Suprapubic skin (tissue), 4 donors: Measurements from ENCODE around the gene FKBP15. TPM values are rescaled to one million over a fixed set of nuclear protein-coding genes. Genes with fewer than 3 reads are reported as not detected.

Source experiments
- DNase-seq, 2 donors: peaks; one replicate each; pipeline ENCODE4 v3.0.0-alpha.2; 2019; ENCODE audit warnings: low spot score in 2 of 2
- H3K27ac ChIP-seq: fragments of 200-600 bp; sonication (generic); one replicate; pipeline ENCODE4 v1.5.1; 2019
- H3K27me3 ChIP-seq: fragments of 200-600 bp; sonication (generic); one replicate; pipeline ENCODE4 v1.5.1; 2019
- H3K36me3 ChIP-seq: fragments of 200-600 bp; sonication (generic); one replicate; pipeline ENCODE4 v1.5.1; 2019
- H3K4me1 ChIP-seq: fragments of 200-600 bp; sonication (generic); one replicate; pipeline ENCODE4 v1.5.1; 2019
- H3K4me3 ChIP-seq: fragments of 200-600 bp; sonication (generic); one replicate; pipeline ENCODE4 v1.5.1; 2019; ENCODE audit warnings: mild to moderate bottlenecking
- H3K9me3 ChIP-seq: fragments of 200-600 bp; sonication (generic); one replicate; pipeline ENCODE4 v1.5.1; 2019
- EP300 ChIP-seq: sonication (generic); formaldehyde crosslinking; IDR thresholded peaks from one replicate; pipeline ENCODE4 v1.6.1; 2017; ENCODE audit warnings: antibody characterized with exemption
- POLR2A ChIP-seq, 2 donors: fragments of 450-650 bp; IDR thresholded peaks; one replicate each; pipeline ENCODE4 v1.6.1; 2017; ENCODE audit warnings: antibody characterized with exemption in 2 of 2, mild to moderate bottlenecking in 2 of 2, moderate library complexity in 2 of 2
- POLR2AphosphoS5 ChIP-seq, 3 donors: sonication (generic); formaldehyde crosslinking; IDR thresholded peaks; one replicate each; pipeline ENCODE4 v1.6.1; 2017; ENCODE audit warnings: antibody characterized with exemption in 3 of 3
- WGBS: methylation state at CpG from one replicate; pipeline ENCODE4 v1.1.5; 2018; 5-methylcytosine and 5-hydroxymethylcytosine counted together
- total RNA-seq, 4 donors: library from RNA; depleted of rRNA; stranded (reverse); fragments of >200 nt; gene quantifications; one replicate each; pipeline ENCODE4 v1.1.0, GENCODE V29; 2016
- TF ChIP-seq, protein P1 (sequence below), 2 donors: fragments of 200-600 bp in 1 of 2; fragments of 450-650 bp in 1 of 2; sonication (generic) in 1 of 2; IDR thresholded peaks; one replicate each; pipeline ENCODE4 v1.5.1; 2016 to 2019; ENCODE audit warnings: antibody characterized with exemption in 2 of 2, mild to moderate bottlenecking in 1 of 2, moderate library complexity in 1 of 2

Gene FKBP15
- total RNA-seq, 4 donors from 2014 or later, result 26.2 to 45.7 (median 30.5) TPM

DNA sequence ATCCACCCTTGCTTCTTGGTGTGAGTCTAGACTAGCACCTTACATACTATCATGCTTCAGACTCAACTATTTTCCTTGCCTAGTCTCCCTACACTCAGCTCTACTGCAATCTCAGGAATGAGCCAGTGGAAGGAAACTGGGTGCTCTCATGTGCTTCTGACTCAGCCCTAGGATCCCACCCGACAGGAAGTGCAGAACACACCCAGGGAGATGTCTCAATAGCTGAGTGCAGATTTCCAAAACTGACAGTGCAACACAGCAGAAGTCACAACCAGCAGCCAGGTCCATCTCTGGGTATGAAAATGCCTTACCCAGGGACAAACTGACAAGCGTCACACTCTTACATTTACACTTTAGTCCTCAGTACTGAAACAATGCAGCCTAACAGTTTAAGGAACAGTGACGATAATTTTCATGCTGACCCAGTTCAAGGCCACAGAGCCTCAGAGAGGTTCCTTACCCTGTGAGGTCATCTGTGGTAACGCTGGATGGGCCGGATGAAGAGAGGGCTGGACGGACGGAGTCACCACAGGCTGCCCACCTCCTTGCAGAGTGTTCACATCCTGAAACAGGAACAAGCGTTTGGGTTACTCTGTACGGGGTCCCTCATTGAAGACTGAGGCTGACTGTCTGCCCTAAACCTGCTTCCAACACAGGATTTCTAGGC, 33.0 kb downstream of the FKBP15 start:
- TF ChIP-seq EP300 (no peak), POLR2AphosphoS5 (IDR thresholded peaks at IDR 0.05) (peak in 1 of 3 donors; percentile 83), POLR2A (IDR thresholded peaks at IDR 0.05) (peak in 1 of 2 donors; percentile 41)
- Histone ChIP-seq H3K4me3 (peak overlapping the region; percentile 15), H3K4me1 (peaks cover 14% of the 10 kb centered on the region), H3K27me3 (no peaks in the 10 kb centered on the region), H3K9me3 (no peaks in the 10 kb centered on the region), H3K27ac (peak overlapping the region; percentile 74), H3K36me3 (peaks cover 78% of the 10 kb centered on the region)
- DNase-seq, result peak; percentile 82 to 83
- WGBS, result 83% methylated on average over 9 of the region's 9 CpGs

DNA sequence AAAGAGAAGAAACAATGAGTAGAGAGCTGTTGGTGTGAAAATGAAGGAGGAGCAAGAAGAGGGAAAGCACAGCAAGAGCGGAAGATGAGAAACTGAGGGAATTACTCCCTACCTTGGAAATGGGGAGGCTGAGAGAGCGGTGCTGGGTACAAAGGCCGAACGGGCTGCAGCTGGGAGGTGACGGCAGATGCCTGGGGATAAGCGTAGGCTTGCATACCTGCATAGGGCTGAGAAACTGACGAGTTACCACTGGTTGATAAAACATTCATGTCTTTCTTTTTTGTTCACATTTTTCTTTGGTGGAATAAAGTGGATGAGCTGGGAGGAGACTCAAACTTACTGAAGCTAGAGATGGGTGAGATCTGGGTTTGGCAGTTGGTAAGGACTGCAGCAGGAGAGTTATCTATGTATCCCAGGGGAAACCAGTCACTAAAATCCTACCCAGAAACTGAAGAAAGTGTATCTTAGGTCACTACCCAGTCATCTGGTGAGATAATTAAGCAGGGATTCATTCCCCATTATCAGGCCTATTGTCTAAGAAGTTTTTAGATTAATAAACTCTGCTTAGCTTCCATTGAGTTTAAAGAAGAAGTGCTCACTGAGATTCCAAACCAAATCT, 34.8 kb downstream of the FKBP15 start:
- no peaks in the 10 kb centered on the region for H3K27me3 ChIP-seq
- no peak overlapping the region for H3K4me3 ChIP-seq
- TF ChIP-seq, protein P1, sequence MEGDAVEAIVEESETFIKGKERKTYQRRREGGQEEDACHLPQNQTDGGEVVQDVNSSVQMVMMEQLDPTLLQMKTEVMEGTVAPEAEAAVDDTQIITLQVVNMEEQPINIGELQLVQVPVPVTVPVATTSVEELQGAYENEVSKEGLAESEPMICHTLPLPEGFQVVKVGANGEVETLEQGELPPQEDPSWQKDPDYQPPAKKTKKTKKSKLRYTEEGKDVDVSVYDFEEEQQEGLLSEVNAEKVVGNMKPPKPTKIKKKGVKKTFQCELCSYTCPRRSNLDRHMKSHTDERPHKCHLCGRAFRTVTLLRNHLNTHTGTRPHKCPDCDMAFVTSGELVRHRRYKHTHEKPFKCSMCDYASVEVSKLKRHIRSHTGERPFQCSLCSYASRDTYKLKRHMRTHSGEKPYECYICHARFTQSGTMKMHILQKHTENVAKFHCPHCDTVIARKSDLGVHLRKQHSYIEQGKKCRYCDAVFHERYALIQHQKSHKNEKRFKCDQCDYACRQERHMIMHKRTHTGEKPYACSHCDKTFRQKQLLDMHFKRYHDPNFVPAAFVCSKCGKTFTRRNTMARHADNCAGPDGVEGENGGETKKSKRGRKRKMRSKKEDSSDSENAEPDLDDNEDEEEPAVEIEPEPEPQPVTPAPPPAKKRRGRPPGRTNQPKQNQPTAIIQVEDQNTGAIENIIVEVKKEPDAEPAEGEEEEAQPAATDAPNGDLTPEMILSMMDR (IDR thresholded peaks at IDR 0.05), result no peak
- 92% methylated on average over 7 of the region's 7 CpGs for WGBS
- no peak for DNase-seq
- H3K9me3 ChIP-seq, result no peaks in the 10 kb centered on the region
- H3K36me3 ChIP-seq, result peaks cover 89% of the 10 kb centered on the region
- H3K27ac ChIP-seq, result no peak overlapping the region
- H3K4me1 ChIP-seq, result peaks cover 14% of the 10 kb centered on the region

DNA sequence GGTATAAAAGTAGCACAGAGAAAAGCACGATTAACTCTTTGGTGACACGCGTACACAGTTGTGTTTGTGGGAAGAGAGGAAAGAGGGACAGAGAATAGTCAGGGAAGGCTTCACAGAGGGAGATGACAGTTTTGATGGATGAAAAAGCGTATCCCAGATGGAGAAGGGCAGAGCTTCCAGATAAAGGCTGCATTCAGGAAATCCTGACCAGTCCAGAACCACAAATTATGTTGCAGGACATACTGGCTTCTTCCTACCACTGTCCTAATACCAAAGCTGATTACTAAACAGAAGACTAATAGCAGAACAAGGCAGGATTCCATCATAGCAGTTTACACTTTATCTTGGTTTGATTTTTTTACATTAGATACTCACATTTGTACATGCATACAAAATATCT, 35.8 kb downstream of the FKBP15 start:
- Histone ChIP-seq H3K4me3 (no peak overlapping the region), H3K27ac (no peak overlapping the region), H3K4me1 (peaks cover 14% of the 10 kb centered on the region), H3K9me3 (no peaks in the 10 kb centered on the region), H3K27me3 (no peaks in the 10 kb centered on the region), H3K36me3 (peaks cover 89% of the 10 kb centered on the region)
- no peak for TF ChIP-seq POLR2A (IDR thresholded peaks at IDR 0.05)
- TF ChIP-seq, protein P1 (IDR thresholded peaks at IDR 0.05), result no peak
- no peak for TF ChIP-seq EP300
- TF ChIP-seq POLR2AphosphoS5 (IDR thresholded peaks at IDR 0.05), result no peak
- no peak for DNase-seq
- 86% methylated on average over 4 of the region's 4 CpGs for WGBS

DNA sequence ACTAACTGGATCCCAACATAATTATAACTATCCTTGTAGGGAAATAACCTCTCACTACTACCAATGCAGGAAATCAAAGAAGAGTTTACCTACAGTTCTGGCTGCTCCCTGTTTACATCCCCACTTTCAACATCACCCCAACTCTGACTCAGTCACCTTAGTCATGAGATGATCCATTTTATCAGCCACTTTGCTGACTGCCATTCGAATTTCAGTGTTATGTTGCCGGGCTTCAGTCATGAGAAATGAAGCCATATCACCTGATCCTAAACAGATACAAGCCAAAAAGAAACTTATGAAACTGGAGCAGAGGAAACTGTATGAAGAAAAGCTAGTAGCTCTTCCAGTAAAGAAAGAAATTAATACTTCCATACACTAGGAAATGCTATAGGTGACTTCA, 36.5 kb downstream of the FKBP15 start:
- Histone ChIP-seq H3K27ac (no peak overlapping the region), H3K36me3 (peaks cover 87% of the 10 kb centered on the region)
- 79% methylated on average over 2 of the region's 2 CpGs for WGBS

DNA sequence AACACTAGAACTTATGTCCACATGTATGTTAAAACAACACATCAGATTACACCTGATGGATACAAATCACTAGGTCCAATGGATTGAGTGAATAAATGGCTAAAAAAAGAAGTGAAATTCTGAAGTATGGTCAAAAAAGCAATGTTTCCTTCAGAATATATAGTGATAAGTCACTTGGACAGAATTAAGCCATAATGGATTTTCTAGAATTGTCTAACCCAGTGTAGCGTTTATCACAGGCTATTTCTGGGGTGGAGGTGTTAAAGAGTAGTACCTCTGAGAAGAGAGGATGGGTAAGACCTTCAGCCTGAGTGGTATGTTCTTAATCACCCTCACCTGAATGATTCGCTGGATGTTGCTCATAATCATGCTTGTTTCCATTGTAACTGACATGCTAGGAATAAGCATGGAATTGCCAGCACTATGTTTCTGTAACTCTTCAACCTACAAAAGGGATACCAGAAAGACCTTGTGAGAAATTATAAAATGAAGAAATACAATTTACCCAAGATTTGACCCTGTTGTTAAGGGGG, 37.1 kb downstream of the FKBP15 start:
- 94% methylated on average over 2 of the region's 2 CpGs for WGBS

More for the DNA sequence above, 36.5 kb downstream of the FKBP15 start:
- Histone ChIP-seq H3K4me1 (peaks cover 14% of the 10 kb centered on the region), H3K4me3 (no peak overlapping the region), H3K9me3 (no peaks in the 10 kb centered on the region), H3K27me3 (no peaks in the 10 kb centered on the region)
- no peak for DNase-seq
- TF ChIP-seq POLR2AphosphoS5 (IDR thresholded peaks at IDR 0.05) (no peak), POLR2A (IDR thresholded peaks at IDR 0.05) (no peak), EP300 (no peak)
- TF ChIP-seq, protein P1 (IDR thresholded peaks at IDR 0.05), result no peak

More for the DNA sequence above, 37.1 kb downstream of the FKBP15 start:
- H3K27me3 ChIP-seq, result no peaks in the 10 kb centered on the region
- peaks cover 92% of the 10 kb centered on the region for H3K36me3 ChIP-seq
- no peak for DNase-seq
- TF ChIP-seq, protein P1 (IDR thresholded peaks at IDR 0.05), result no peak
- TF ChIP-seq POLR2A (IDR thresholded peaks at IDR 0.05) (no peak), EP300 (no peak), POLR2AphosphoS5 (IDR thresholded peaks at IDR 0.05) (no peak)
- no peaks in the 10 kb centered on the region for H3K9me3 ChIP-seq
- H3K4me1 ChIP-seq, result peaks cover 14% of the 10 kb centered on the region
- no peak overlapping the region for H3K4me3 ChIP-seq
- H3K27ac ChIP-seq, result no peak overlapping the region
